SH-SY5Y (cell line): Measurements from ENCODE around the gene PHACTR3.

Experiments
- GATA2 ChIP-seq: IDR thresholded peaks from 2 replicates; pipeline ENCODE4 v1.6.1; 2011; ENCODE audit warnings: mild to moderate bottlenecking, low read depth, low read length
- GATA3 ChIP-seq: IDR thresholded peaks from 2 replicates; pipeline ENCODE4 v1.6.1; 2011; ENCODE audit warnings: low read depth, mild to moderate bottlenecking, low read length, moderate library complexity

The PHACTR3 gene

GRCh38 chr20:59792300-59792699, 188.0 kb downstream of the PHACTR3 start:
- TF ChIP-seq GATA2 (no peak), GATA3 (no peak)

- TF ChIP-seq GATA2 = no peak
- TF ChIP-seq GATA3 = no peak
These were observed 190.2 kb downstream of the PHACTR3 start for GRCh38 chr20:59794555-59794954.

GRCh38 chr20:59800309-59800708, 196.0 kb downstream of the PHACTR3 start:
- TF ChIP-seq GATA3 (no peak), GATA2 (no peak)

- TF ChIP-seq GATA2 (no peak), GATA3 (no peak)
These were observed 197.7 kb downstream of the PHACTR3 start for GRCh38 chr20:59802018-59802417.

GRCh38 chr20:59802471-59803221, 198.3 kb downstream of the PHACTR3 start:
- TF ChIP-seq GATA3 = no peak
- TF ChIP-seq GATA2 = no peak

- TF ChIP-seq GATA2 = no peak
- no peak for TF ChIP-seq GATA3
These were observed 200.0 kb downstream of the PHACTR3 start for GRCh38 chr20:59804347-59804746.

- no peak for TF ChIP-seq GATA3
- no peak for TF ChIP-seq GATA2
These were observed 200.7 kb downstream of the PHACTR3 start for GRCh38 chr20:59804871-59805665.

GRCh38 chr20:59805786-59806577, 201.6 kb downstream of the PHACTR3 start:
- TF ChIP-seq GATA3 (no peak), GATA2 (no peak)

- no peak for TF ChIP-seq GATA3
These were observed 202.2 kb downstream of the PHACTR3 start for GRCh38 chr20:59806578-59806975.

- TF ChIP-seq GATA2 = no peak
These were observed 203.8 kb downstream of the PHACTR3 start for GRCh38 chr20:59807909-59808728.

- no peak for TF ChIP-seq GATA2
- no peak for TF ChIP-seq GATA3
These were observed 204.5 kb downstream of the PHACTR3 start for GRCh38 chr20:59808729-59809381.

- TF ChIP-seq GATA3 (no peak), GATA2 (no peak)
These were observed 205.5 kb downstream of the PHACTR3 start for GRCh38 chr20:59809630-59810448.

- TF ChIP-seq GATA2 (no peak), GATA3 (no peak)
These were observed 206.3 kb downstream of the PHACTR3 start for GRCh38 chr20:59810449-59811187.
